GM18517 (cell line): Measurements from ENCODE around the gene HDGF.

Experiments
- ATAC-seq: cut with Tn5 transposase; IDR thresholded peaks from one replicate; pipeline ENCODE4 v1.9.1; 2021; ENCODE audit warnings: mild to moderate bottlenecking, moderate library complexity; ENCODE audit not compliant: unreplicated experiment

HDGF gene

DNA sequence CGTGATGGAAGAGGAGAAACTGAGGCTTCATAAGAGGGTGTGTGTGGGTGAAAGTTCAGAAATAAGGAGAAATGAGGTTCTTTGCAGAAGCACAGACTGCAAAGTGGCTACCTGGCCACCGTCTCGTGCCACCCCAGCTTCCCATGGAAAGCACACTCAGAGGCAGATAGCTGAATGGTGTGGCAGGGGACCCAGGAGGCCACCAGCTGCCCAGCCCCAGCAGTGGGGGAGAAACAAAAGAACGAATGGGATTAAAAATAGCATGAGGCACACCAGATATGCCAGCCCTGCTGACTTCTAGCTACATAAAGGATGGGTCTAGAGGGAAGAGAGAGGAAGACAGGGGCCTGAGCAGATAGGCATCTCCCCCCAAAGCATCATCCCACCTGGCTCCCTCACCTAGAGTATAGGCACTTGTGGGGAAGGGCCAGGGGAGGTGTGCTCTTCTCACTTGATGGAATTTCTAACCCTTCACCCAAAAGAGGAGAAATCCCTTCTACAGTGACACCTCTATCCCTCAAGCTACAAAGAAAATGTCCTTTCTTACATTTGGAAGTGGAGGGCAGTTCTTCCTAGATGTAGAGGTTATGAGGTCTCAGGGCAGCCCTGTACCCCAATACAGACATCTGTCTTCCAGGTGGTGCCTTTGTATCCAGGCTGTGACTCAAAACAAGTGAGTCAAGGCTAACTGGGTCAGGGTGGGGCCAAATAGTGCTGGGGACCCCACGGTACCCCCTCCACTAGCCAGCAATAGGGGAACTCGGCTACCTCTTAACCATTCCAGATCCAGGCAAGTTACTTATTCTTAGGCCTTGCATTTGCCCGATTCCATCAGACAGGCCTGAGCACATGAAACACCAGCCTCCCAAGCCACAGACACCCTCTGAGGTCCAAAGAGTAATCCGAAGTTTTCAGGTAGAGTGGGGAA, 3.5 kb downstream of the HDGF start:
- no peak for ATAC-seq

DNA sequence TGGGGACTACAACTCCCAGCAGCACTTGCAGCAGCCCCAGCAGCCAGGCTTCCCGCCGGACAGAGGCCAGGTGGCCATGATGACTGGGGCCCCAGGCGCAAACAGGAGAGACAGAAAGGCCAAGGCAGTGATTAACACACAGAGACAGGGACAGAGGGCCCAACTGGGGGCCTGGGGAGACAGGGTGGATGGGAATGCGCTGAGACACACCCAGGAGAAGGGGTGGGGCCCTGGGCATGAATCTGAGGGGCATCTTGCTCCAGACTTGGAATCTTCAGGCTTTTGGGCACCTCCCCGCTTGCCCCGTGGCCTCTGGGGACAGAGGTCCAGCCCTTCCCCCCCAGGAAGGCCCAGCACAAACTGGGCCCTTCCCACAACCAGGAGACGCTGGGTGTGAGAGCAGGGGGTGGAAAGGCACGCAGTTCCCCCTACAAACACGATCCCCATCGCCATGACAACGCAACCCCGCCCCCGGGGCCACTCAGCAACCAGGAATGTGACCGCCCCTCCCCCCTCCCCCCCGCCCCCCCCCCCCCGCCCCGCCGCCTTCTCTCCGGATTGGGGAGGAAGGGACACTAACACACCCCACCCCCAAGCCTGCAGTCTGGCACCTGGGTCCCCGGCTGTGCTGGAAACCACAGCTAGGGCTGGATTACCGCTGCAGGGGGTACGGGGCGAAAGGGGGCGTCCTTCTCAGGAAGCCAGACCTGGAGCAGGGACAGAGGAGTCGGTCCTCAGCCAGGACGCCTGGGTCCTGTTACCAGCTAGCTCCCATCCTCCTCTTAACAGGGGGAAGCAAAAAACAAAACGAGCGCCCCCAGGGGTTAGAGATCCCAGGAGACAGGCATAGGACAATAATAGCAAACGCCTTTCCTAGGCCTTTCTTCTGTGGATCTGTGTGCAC, 4.5 kb downstream of the HDGF start:
- no peak for ATAC-seq

DNA sequence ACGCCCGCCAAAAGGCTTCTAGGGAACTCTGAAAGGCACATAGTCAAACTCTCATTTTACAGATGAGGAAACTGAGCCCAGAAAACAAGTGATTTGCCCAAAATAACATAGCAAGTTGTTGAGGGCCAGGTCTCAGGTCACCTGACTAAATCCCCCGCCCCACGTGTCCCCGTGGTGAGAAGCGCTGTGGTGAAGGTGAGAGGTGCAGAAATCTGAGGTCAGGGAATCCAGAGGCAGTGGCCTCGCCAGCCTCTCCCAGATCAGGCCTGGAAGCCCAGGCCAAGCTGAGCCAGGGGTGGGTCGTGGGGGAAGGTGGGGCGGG, 5.1 kb downstream of the HDGF start:
- ATAC-seq, result no peak

DNA sequence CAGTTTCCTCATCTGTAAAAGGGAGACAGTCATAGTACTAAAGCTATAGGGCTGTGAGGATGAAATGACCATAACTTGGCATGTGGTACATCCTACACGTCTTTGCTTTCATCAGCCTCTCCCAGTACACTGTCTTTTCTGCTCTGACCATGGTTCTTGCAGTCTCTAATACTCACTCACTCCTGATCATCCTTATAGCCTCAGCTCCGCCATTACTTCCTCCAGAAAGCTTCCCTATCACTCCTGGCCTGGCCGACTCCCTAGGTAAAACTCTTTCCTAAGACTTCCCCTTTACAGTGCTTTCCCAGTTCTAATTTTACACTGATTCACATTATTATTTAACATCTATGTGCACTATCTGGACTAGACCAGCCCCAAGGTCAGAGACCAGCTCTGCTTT, 5.6 kb downstream of the HDGF start:
- no peak for ATAC-seq

DNA sequence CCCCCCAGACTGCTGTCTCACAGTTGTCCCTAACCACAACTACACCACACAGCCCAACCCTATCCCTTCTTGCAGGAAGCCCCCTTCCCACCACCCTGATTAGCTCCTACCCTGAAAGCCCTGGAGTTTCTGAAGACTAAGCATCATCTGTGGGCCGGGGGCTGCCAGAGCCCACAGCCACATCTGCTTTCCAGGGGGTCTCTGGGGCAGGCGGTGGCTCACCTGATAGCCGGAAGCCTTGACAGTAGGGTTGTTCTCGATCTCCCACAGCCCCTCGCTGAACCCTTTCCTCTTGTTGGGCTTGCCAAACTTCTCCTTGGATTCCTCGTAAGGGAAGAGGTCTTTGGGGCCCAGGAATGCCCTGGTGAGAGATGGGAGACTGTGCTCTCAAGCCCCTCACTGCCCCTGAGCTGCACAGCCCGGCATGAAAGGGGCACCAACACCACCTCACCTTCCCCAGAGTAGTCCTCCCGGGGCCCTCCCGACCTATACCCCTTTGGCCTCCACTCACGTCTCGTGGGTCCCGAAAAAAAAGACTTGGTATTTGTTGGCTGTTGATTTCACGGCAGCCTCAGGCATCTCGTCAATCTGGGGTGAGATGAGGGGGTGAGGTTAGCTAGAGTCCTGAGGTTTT, 6.6 kb downstream of the HDGF start:
- ATAC-seq, result no peak

DNA sequence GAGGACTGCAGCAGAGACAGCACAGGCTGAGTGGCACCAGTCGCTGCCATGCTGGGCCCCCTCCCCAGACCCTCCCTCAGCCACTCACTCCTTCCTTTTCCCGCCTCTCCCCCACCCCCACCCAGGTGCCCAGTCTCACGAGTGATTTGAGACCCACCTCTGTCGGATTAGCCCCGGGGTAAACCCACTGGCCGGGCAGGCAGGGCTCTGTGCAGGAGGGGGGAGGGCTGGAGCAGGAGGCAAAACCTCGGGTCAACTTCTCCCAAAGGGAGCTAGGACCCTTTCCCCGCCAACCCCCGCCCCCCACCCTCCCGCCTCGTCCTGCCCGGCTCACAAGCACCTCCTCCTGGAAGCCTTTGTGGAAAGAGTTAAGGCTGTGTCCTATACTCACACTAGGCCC, 7.1 kb downstream of the HDGF start:
- ATAC-seq, result no peak

DNA sequence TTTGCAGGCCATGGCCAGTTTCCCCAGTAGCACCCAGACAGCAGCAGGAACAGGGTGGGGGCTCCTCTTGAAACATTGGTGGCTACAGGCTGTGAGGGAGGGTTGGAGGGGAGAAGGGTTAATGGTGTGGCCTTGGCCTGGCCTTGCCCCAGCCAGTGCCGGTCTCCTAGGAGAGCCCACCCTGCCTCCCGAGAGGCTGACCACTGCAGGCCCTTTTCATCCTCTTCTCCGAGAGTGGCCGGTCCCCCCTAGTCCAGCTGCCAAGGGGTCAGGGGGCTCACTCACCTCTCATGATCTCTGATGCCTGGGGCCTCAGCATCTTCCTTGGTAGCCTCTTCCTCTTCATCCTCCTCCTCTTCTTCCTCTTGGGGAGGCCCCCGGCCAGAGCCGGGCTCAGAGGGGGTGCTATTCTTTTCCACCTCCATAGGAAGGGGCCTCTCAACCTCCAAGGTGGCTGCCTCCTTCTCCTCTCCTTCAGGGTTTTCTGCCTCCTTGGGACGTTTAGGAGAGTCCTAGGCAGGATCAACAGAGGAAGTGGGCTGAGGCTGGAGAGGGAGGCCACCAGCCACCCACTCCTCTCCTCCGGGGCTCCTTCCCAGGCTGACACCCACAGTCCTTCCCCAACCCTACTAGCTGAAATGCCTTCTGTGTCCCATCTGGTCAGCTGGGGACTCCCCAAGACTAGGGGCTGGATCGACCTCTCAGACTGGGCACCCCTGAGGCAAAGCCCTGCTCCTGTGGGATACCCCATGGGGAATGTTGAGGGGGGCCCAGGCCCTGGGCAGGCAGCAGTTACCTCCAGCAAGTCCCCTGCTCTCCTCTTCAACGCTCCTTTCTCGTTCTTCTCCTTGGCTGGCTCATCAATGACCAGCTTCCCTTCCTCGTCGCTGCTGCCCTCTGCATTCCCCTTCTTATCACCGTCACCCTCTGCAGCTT, 7.8 kb downstream of the HDGF start:
- ATAC-seq, result no peak

DNA sequence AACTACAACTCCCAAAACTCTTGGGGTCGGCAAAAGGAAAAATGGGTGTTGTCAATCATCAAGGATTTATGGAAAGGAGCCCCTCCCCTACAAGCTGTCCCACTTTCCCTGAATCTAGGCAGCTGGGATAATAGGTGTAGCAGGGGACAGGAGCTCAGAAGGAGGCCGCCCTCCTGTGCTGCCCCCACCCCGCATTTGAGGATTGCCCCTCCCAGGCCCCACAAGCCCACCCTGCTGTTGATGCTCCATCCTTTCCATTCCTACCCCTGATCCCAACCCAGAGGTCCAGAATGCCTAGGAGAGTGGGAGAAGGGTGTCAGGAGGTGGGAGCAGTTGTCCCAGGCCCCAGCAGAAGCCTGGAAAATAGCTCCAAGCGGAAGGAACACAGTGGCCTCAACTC, 8.7 kb downstream of the HDGF start:
- no peak for ATAC-seq

DNA sequence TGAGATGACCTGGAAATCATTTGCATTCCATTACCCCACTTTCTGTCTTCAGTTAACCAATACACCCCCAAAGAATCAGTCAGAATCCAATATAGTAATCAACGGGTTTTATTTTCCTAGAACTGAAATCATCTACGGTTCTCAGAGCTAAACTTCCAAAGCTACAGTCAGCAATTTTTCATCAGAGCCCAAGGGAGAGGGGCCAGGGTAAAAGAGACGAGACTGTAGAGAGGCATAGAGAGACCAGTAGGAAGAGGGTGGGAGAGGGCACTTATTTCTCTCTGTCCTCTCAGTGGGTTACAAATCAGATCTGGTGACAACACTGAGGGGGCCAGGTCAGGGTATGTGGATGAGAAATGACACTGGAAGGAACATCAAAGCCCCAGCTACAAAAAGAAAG, 9.5 kb downstream of the HDGF start:
- ATAC-seq, result no peak

DNA sequence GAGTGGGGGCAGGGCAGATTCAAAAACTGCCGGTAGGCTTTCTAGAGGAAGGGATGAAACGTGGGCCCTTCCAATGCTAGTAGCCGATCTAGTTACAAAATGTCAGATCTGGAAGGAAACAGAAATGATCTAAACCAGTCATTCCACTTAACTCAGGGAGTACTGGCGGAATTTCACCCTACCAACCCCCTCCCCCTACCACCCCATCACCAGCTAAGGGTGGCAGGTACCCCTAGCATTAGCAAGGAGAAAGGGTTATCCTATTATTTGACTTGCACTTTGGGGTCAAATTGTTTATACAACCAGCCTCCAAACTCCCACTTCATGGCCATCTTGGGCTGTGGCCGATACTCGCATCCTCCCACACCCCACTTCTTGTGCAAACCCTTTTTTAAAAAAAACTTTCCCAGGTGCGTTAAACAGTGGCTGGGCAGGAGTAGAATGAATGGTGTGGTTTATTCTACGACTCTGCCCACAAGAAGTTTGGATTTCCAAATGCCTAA, 9.9 kb downstream of the HDGF start:
- ATAC-seq, result no peak

DNA sequence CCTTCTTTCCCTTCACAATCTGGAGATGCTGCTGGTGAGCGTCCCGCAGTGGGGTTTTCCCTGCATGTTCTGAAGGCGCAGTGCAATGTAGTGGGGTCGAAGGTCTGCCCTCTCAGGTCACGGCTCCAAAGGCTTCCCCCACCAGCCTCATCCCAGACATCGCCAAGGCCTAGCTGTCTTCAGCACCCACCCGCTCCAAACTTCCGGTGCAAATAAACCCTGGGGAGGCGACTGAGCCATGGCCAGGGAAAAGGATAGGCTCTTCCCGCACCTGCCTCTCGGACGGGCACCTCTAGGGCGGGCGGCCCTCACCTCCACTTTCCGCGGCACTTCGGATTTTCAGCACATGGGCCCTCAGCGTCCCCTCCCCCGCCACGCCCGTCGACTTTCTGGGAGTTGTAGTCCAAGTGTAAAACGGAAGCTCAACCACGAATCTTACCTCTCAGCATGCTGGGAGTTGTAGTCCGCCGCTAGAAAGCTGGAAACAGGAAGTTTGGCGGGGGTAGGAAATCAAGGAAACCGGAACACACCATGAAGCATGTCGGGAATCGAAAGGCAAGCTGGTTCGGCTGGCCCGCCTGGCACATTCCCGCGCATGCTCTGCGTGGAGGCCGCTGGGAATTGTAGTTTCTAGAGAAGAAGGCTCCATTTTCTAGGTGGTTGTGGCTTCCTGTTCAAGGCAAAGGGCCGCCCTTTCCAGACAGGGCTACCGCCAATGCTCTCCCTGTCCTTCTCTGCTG, 10.6 kb downstream of the HDGF start, which contains the start of gene MRPL24:
Gene MRPL24, minus strand, starts transcription at position 348 of the 740 bp plus-strand sequence. CDS start 2,384 bp downstream, outside the sequence.
- peak; percentile 85 for ATAC-seq

DNA sequence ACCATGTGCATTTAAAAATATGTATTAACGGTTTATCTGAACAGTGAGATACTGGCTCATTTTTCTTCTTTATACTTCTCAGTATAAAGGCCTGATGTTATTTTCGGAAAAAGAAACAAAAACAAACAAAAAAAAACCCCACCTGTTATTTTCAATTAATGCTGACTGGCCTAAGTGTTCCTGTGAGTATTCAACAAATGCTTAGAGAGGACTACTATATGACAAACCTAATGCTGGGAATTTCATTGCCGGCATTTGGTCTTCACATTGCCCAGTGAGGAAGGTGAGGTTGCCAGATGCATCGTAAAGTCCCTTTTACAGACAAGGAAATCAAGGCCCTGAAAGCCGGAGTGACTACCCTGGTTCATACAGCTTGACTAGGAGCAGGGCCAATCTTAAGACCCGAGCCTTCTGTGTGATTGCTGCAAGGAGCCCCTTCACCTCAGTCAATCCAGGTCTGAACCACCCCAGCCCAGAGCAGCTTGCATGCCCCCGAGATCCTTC, 11.2 kb downstream of the HDGF start:
- ATAC-seq, result no peak

DNA sequence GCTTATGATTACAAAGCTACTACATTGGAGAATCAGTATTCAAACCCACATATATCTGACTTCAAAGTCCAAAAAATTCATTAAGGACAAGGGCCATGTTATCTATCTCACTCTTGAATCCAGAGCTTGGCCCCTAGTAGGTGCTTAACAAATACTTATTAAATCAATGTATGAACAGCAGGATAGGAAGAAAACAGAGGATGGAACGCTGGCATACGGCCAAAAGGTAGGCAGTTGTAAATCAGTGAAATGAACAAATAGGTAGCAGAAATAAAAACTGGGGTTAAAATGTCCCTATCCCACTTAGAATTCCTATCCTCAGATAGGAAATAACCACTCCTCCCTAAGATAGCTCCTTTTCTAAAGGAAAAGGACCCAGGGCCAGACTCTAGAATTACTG, 12.6 kb downstream of the HDGF start:
- no peak for ATAC-seq

DNA sequence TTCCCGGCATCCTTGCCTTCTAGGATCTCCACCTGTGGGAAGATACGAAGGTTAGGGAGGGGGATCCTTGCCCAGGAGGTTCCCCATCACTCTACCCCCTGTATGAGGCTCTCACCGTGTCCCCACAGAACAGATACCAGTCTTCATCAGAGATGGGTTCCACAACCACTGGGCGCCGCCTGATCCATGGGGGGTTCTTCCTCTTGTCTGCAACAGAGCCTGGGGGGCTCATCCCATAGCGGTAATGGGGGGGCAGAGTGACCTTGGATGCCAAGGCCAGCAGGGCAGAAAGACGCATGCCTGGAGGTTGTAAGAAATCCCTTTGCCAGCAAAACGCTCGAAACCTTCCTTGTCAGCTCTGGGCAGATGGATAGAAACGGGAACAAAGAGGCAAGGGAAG, 13.1 kb downstream of the HDGF start:
- no peak for ATAC-seq

DNA sequence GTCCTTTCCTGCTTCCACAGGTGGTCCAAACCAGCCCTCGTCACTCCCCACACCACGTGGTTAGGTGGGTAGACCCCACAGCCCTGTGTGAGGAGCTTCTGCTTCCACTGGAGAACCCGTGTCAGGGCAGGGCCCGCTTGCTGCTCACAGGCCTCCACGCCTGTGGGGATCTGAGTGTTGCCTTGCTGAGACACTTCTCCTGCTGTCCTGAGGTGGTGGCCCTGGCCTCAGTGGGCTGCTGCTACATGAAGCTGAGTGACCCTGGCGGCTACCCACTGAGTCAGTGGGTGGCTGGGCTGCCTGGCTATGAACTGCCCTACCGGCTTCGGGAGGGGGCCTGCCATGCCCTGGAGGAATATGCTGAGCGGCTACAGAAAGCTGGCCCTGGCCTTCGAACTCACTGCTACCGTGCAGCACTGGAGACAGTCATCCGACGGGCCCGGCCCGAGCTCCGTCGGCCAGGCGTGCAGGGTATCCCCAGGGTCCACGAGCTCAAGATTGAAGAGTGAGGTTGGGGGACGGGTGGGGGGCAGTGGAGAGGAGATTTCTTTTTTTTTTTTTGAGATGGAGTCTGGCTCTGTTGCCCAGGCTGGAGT, 17.4 kb downstream of the HDGF start:
- no peak for ATAC-seq

DNA sequence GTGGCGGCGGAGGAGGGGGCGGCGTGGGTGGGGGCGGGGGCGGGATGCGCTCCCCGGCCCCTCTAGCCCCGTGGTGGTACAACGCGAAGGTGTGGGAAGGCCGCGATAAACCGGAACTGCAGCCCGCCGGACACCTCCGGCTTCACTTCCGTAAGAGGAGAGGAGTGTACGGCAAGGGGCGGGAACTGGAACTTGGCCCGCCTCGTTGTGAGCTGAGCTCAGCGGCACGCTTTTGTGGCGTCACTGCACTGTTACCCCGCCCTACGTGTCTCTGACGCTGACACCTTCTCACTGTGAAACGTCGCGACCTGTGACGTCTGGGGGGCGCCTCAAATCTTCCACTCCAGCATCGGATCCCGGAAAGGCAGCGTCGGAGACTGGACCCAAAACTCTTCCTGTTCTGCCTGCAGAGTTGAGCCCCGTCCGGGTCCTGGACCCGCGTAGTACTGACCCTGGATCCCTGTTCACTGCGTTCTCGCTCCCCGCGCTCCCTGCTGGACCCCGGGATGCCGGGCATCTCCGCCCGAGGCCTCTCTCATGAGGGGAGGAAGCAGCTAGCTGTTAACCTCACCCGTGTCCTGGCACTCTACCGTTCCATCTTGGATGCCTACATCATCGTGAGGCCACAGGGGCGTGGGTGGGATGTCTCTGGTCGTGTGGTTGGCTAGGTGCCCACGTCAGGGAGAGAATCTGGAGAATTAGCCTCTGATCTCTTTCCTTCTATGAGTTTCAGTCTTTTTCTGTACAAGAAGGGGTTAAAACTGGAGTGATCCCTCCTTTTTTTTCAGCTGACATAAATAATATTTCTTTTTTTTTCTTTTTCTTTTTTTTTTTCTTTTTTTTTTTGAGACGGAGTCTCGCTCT, 22.6 kb downstream of the HDGF start, which contains the start of gene ISG20L2:
Gene ISG20L2, minus strand, starts transcription at position 168 of the 864 bp plus-strand sequence. CDS start 1,114 bp downstream, outside the sequence.
- peak; percentile 80 for ATAC-seq

DNA sequence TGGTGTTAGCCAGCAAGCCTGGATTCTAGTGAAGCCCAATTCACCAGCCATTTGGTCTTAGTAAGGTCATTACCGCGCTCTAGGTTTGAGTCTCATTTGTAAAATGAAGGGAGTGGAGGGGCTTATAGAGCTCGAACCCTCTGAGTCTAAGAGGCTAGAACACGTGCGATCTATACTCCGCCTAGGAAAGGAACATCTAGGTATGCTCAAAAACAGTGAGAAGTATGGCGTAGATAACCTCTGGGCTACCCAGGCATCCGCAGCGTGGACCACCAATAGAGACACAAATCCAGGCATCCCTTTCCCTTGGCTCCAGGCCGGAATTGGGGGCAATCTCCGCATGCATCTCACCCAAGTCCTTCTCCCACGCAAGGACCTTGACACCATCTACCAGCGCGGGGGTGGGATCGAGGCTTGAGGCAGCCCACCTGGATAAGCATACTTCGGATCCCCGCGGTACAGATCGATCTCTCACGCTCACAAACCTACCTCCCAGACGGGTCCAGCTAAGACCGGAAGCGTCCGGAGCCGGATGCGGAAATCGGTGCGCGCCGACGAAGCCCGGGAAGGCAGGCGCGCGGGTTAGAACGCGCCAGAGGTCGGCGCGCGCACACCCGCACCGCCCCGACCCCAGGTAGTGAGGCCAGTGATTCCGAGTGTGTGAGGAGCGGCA, 23.4 kb downstream of the HDGF start, which contains the start of gene METTL25B:
Gene METTL25B, plus strand, starts transcription at position 544 of the 673 bp plus-strand sequence. CDS start 636 bp downstream, outside the sequence.
- peak; percentile 38 for ATAC-seq
